H9 (cell line): ENCODE data around the gene RPP40. TPM values are rescaled to one million over a fixed set of nuclear protein-coding genes. Genes with fewer than 3 reads are reported as not detected.

Source experiments
- DNase-seq: peaks from one replicate; pipeline ENCODE4 v3.0.0-alpha.2; 2017
- H2AFZ ChIP-seq: one replicate; pipeline ENCODE4 v1.6.1; 2013; ENCODE audit warnings: mild to moderate bottlenecking, low read length, control low read depth, moderate library complexity
- H2AK5ac ChIP-seq: 2 replicates; pipeline ENCODE4 v1.6.1; 2013; ENCODE audit warnings: low read length, control low read depth, mixed read lengths; ENCODE audit not compliant: insufficient read length
- H2BK120ac ChIP-seq: one replicate; pipeline ENCODE4 v1.6.1; 2013; ENCODE audit warnings: low read depth, mild to moderate bottlenecking, low read length, control low read depth, inconsistent platforms; ENCODE audit not compliant: poor library complexity, severe bottlenecking
- H2BK12ac ChIP-seq: 2 replicates; pipeline ENCODE4 v1.6.1; 2013; ENCODE audit warnings: low read length, control low read depth, mixed read lengths, low read depth; ENCODE audit not compliant: insufficient read length
- H2BK15ac ChIP-seq: 2 replicates; pipeline ENCODE4 v1.6.1; 2013; ENCODE audit warnings: low read depth, low read length, control low read depth
- H2BK20ac ChIP-seq: one replicate; pipeline ENCODE4 v1.6.1; 2013; ENCODE audit warnings: low read depth, mild to moderate bottlenecking, low read length, control low read depth, inconsistent platforms; ENCODE audit not compliant: poor library complexity, severe bottlenecking
- H2BK5ac ChIP-seq: 2 replicates; pipeline ENCODE4 v1.6.1; 2013; ENCODE audit warnings: low read length, control low read depth, mixed read lengths; ENCODE audit not compliant: insufficient read length
- H3K14ac ChIP-seq: 2 replicates; pipeline ENCODE4 v1.6.1; 2013; ENCODE audit warnings: low read length, control low read depth; ENCODE audit not compliant: insufficient read depth
- H3K18ac ChIP-seq: 2 replicates; pipeline ENCODE4 v1.6.1; 2013; ENCODE audit warnings: low read depth, mild to moderate bottlenecking, mixed read lengths, low read length, control low read depth; ENCODE audit not compliant: insufficient read length
- H3K23ac ChIP-seq: 2 replicates; pipeline ENCODE4 v1.6.1; 2013; ENCODE audit warnings: low read length, control low read depth, mixed read lengths, low read depth; ENCODE audit not compliant: insufficient read length
- H3K23me2 ChIP-seq: 2 replicates; pipeline ENCODE4 v1.6.1; 2013; ENCODE audit warnings: low read depth, mild to moderate bottlenecking, mixed read lengths, low read length, control low read depth; ENCODE audit not compliant: insufficient read length, poor library complexity, severe bottlenecking
- H3K27ac ChIP-seq: 2 replicates; pipeline ENCODE4 v1.5.1; 2013; ENCODE audit warnings: low read length, control low read depth, mixed read lengths, low read depth; ENCODE audit not compliant: insufficient read length
- H3K27me3 ChIP-seq: 2 replicates; pipeline ENCODE4 v1.6.1; 2013; ENCODE audit warnings: low read length, control low read depth, inconsistent platforms; ENCODE audit not compliant: insufficient read depth
- H3K4ac ChIP-seq: 2 replicates; pipeline ENCODE4 v1.6.1; 2013; ENCODE audit warnings: low read depth, mild to moderate bottlenecking, control low read depth, inconsistent platforms, low read length, moderate library complexity
- H3K4me1 ChIP-seq: 2 replicates; pipeline ENCODE4 v1.6.1; 2013; ENCODE audit warnings: low read length, control low read depth, inconsistent platforms; ENCODE audit not compliant: insufficient read depth
- H3K4me2 ChIP-seq: 2 replicates; pipeline ENCODE4 v1.6.1; 2013; ENCODE audit warnings: low read length, control low read depth, mixed read lengths; ENCODE audit not compliant: insufficient read length, insufficient read depth
- H3K56ac ChIP-seq: 2 replicates; pipeline ENCODE4 v1.6.1; 2013; ENCODE audit warnings: low read depth, mild to moderate bottlenecking, mixed read lengths, low read length, control low read depth; ENCODE audit not compliant: insufficient read length
- H3K79me1 ChIP-seq: 2 replicates; pipeline ENCODE4 v1.6.1; 2013; ENCODE audit warnings: low read depth, mild to moderate bottlenecking, moderate library complexity, low read length, control low read depth, inconsistent platforms; ENCODE audit not compliant: insufficient read depth, poor library complexity, severe bottlenecking
- H3K79me2 ChIP-seq: 2 replicates; pipeline ENCODE4 v1.6.1; 2013; ENCODE audit warnings: low read length, control low read depth, inconsistent platforms; ENCODE audit not compliant: insufficient read depth
- H3K9ac ChIP-seq: 2 replicates; pipeline ENCODE4 v1.6.1; 2013; ENCODE audit warnings: low read length, control low read depth, mixed read lengths; ENCODE audit not compliant: insufficient read length; ENCODE audit errors: extremely low read depth
- H3K9me3 ChIP-seq: one replicate; pipeline ENCODE4 v1.6.1; 2013; ENCODE audit warnings: low read depth, low read length, inconsistent platforms; ENCODE audit not compliant: control insufficient read depth
- H3T11ph ChIP-seq: one replicate; pipeline ENCODE4 v1.6.1; 2013; ENCODE audit warnings: mild to moderate bottlenecking, low read length, control low read depth, inconsistent platforms
- H4K20me1 ChIP-seq: one replicate; pipeline ENCODE4 v1.6.1; 2013; ENCODE audit not compliant: control insufficient read depth, insufficient read length, insufficient read depth
- H4K5ac ChIP-seq: 2 replicates; pipeline ENCODE4 v1.6.1; 2013; ENCODE audit warnings: low read depth, mild to moderate bottlenecking, mixed read lengths, low read length, control low read depth; ENCODE audit not compliant: insufficient read length
- H4K8ac ChIP-seq: replicated peaks from 2 replicates; pipeline ENCODE4 v1.6.1; 2013; ENCODE audit warnings: low read length, control low read depth, mixed read lengths, low read depth; ENCODE audit not compliant: insufficient read length
- H4K91ac ChIP-seq: 2 replicates; pipeline ENCODE4 v1.6.1; 2013; ENCODE audit warnings: low read depth, mild to moderate bottlenecking, moderate library complexity, mixed read lengths, low read length, control low read depth; ENCODE audit not compliant: insufficient read length
- H3K27ac Mint-ChIP-seq, 3 experiments: 2 replicates in 2 of 3; 3 replicates in 1 of 3; pipeline ENCODE4 v1.8.0; 2020 to 2021; ENCODE audit warnings: mixed read lengths in 3 of 3, mild to moderate bottlenecking in 1 of 3, moderate library complexity in 1 of 3
- H3K27me3 Mint-ChIP-seq: 2 replicates; pipeline ENCODE4 v1.8.0; 2021; ENCODE audit warnings: low read depth, mild to moderate bottlenecking, moderate library complexity, mixed read lengths
- H3K36me3 Mint-ChIP-seq, 3 experiments: 2 replicates in 2 of 3; 3 replicates in 1 of 3; pipeline ENCODE4 v1.8.0; 2020 to 2021; ENCODE audit warnings: low read depth in 3 of 3, mixed read lengths in 3 of 3; ENCODE audit not compliant: insufficient read depth in 1 of 3
- H3K4me1 Mint-ChIP-seq, 2 experiments: 2 replicates each; pipeline ENCODE4 v1.8.0; 2020; ENCODE audit warnings: mixed read lengths in 2 of 2
- H3K4me3 Mint-ChIP-seq, 2 experiments: 2 replicates in 1 of 2; 3 replicates in 1 of 2; pipeline ENCODE4 v1.8.0; 2020 to 2021; ENCODE audit warnings: mild to moderate bottlenecking in 2 of 2, mixed read lengths in 2 of 2, moderate library complexity in 1 of 2
- H3K9me3 Mint-ChIP-seq, 2 experiments: 2 replicates in 1 of 2; 3 replicates in 1 of 2; pipeline ENCODE4 v1.8.0; 2020; ENCODE audit warnings: mild to moderate bottlenecking in 2 of 2, mixed read lengths in 2 of 2, moderate library complexity in 1 of 2
- WGBS: extraction: QIAGEN DNeasy Blood & Tissue Kit; methylation state at CpG from one replicate; pipeline ENCODE4 v1.1.7; 2013; ENCODE audit warnings: missing lambda C conversion rate, low lambda C conversion rate, mixed read lengths; ENCODE audit not compliant: insufficient read length; ENCODE audit errors: extremely low coverage; 5-methylcytosine and 5-hydroxymethylcytosine counted together
- total RNA-seq: library from RNA; stranded (reverse); gene quantifications from 2 replicates; pipeline ENCODE4 v1.2.1, GENCODE V29; 2021
- TF ChIP-seq, protein P1 (sequence below): fragments of 200-600 bp; sonication (generic); conservative IDR thresholded peaks from 3 replicates; pipeline ENCODE4 v1.8.0; 2021; ENCODE audit warnings: antibody characterized with exemption, mild to moderate bottlenecking

Gene RPP40
- total RNA-seq, 1 experiment from 2014 or later = 17.8 TPM

DNA sequence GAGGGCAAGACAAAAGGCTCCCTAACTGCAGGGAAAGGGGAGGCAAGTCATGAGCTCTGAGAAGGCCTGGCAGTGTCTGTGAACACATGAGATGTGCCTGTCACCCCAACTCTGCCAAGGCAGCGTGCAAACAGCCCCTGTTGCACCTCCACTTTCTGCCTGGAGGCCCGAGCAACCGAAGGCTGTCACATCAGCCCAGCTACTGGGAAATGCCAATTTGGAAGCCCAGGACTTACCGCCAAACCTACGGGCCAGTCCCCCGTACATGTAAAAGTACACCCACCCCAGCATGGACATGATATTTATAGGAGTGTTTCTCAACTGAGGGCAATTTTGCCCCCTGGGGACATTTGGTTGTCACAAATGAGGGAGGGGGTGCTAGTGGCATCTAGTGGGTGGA, 27.3 kb upstream of the RPP40 start:
- H3K4me2 ChIP-seq = no peak overlapping the region
- no peak overlapping the region for H2BK20ac ChIP-seq
- no peaks in the 10 kb centered on the region for H3K79me2 ChIP-seq
- H2BK12ac ChIP-seq = peak overlapping the region; percentile 8
- no peaks in the 10 kb centered on the region for H3K79me1 ChIP-seq
- peaks cover 4% of the 10 kb centered on the region for H3K23me2 ChIP-seq
- H3K9ac ChIP-seq = no peak overlapping the region
- no peak overlapping the region for H3K23ac ChIP-seq
- Mint-ChIP-seq H3K27me3 (peaks cover 15% of the 10 kb centered on the region), H3K36me3 (no peaks in the 10 kb centered on the region), H3K9me3 (no peaks in the 10 kb centered on the region), H3K27ac (no peak overlapping the region; a peak in 1 of 7 replicates), H3K4me3 (no peak overlapping the region), H3K4me1 (peaks cover 34 to 61% of the 10 kb centered on the region in 2 experiments)
- H3K9me3 ChIP-seq = no peaks in the 10 kb centered on the region
- no peak overlapping the region for H3K56ac ChIP-seq
- H2AFZ ChIP-seq = no peak overlapping the region
- H2BK5ac ChIP-seq = no peak overlapping the region
- no peaks in the 10 kb centered on the region; the same call in 1 of the 2 replicates for H3K4me1 ChIP-seq
- no peaks in the 10 kb centered on the region for H4K20me1 ChIP-seq
- no peak overlapping the region for H2BK120ac ChIP-seq
- no peak overlapping the region for H4K8ac ChIP-seq
- no CpG with 5 or more reads among the region's 6 CpGs for WGBS
- peak overlapping the region; percentile 18 for H3K18ac ChIP-seq
- no peak overlapping the region for H3K27ac ChIP-seq
- TF ChIP-seq, protein P1, sequence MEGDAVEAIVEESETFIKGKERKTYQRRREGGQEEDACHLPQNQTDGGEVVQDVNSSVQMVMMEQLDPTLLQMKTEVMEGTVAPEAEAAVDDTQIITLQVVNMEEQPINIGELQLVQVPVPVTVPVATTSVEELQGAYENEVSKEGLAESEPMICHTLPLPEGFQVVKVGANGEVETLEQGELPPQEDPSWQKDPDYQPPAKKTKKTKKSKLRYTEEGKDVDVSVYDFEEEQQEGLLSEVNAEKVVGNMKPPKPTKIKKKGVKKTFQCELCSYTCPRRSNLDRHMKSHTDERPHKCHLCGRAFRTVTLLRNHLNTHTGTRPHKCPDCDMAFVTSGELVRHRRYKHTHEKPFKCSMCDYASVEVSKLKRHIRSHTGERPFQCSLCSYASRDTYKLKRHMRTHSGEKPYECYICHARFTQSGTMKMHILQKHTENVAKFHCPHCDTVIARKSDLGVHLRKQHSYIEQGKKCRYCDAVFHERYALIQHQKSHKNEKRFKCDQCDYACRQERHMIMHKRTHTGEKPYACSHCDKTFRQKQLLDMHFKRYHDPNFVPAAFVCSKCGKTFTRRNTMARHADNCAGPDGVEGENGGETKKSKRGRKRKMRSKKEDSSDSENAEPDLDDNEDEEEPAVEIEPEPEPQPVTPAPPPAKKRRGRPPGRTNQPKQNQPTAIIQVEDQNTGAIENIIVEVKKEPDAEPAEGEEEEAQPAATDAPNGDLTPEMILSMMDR = no peak
- no peak overlapping the region for H4K91ac ChIP-seq
- H3K14ac ChIP-seq = no peak overlapping the region
- no peak overlapping the region for H3T11ph ChIP-seq
- no peak for DNase-seq
- no peak overlapping the region for H4K5ac ChIP-seq
- H2BK15ac ChIP-seq = no peak overlapping the region
- H3K27me3 ChIP-seq = no peaks in the 10 kb centered on the region
- H3K4ac ChIP-seq = no peak overlapping the region
- no peak overlapping the region for H2AK5ac ChIP-seq
